Activated T-cell treated with anti-CD3 and anti-CD28 coated beads for 4 hours (primary cell): Measurements from ENCODE around the gene RDH14.

ENCODE experiments used
- DNase-seq: peaks from one replicate; pipeline ENCODE4 v3.0.0-alpha.2; 2020

RDH14 gene

DNA sequence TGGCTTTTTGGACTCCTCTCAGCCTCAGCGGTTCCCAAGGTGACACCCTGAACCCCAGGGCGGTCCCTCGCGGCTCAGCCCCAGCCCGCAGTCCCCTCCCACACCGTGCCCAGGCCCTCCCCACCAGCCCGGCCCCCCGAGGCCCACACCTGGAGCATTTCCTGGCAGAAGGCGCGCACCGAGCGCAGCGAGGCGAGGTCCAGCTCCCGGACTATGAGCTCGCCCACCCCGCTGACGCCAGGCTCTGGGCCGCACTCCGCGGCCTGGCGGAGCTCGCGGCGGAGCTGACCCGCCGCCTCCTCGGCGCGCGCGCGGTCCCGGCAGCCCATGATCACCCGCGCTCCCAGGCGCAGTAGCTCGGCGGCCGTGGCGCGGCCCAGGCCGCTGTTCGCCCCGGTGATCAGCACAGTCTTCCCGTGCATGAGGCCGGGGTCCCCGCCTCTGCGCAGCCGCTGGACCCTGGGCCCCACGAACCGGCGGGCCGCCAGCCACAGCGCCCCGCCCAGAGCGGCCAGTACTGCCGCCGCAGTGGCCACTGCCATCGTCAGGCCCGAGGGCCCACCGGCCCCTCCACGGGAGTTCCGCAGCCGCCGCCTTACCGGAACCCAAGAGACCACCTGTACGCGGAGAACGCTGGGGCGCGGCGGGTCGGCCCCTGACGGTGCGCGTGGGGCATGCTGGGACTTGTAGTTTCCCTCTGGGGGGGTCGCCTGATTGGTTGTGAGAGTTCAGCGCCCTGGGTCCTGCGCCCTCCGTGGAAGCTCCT, at the start of gene RDH14:
Gene RDH14, minus strand, starts transcription at position 623 of the 766 bp plus-strand sequence. Its CDS starts 81 bp downstream, at position 542.
- peak; percentile 89 for DNase-seq

DNA sequence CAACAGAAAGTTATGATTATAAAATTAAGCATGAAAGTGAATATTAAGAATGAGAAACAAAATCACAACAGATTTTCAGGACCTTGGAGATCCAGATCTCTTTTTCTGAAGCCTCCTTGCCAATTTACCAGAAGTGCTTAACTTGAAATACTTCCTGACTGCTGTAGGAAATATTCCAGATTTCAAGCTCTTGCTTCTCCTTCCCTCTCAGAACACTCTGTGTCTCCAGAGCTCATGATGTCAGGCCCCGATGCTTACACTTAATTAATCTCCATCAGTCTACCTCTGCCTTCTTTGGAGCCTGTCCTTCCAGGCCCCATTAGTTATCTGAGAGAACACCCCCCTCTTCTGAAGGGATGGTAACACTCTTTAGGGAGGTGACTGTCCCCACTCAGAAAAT, 49.6 kb upstream of the RDH14 start:
- no peak for DNase-seq

DNA sequence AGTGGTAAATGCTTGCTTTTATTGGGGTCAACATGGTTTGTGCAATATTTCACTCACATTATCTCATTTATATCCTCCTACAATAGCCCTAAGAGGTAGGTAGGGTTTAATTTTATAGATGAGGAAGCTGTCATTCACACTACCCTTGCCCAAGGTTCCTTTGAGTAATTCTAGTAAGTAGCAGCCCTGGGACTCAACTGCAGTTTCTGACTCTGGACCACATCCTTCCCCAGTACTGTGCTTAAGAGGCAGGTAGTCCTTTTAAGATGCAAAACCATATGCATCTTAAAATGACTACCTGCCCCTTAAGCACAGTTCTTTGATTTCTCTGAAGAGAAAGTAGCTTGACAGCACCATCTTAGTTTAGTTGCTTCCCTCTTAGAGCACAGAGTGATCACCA, 44.7 kb upstream of the RDH14 start:
- no peak for DNase-seq

DNA sequence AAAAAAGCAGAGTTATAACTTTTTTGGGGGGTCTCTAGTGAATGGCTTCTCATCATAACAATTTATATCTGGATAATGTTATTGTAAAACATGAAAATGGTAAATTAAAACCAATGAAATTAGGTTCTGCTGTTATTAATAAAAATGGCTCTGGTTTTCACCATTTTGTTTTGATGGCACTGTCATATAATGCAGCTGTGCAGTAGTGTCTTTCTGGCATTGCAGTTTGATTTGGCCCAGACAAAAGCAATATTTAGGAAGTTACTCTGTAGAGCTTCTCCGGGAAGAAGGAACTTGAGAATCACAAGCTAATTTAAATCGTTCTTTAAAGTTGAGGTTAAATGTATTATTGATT, 44.1 kb upstream of the RDH14 start:
- DNase-seq, result no peak

DNA sequence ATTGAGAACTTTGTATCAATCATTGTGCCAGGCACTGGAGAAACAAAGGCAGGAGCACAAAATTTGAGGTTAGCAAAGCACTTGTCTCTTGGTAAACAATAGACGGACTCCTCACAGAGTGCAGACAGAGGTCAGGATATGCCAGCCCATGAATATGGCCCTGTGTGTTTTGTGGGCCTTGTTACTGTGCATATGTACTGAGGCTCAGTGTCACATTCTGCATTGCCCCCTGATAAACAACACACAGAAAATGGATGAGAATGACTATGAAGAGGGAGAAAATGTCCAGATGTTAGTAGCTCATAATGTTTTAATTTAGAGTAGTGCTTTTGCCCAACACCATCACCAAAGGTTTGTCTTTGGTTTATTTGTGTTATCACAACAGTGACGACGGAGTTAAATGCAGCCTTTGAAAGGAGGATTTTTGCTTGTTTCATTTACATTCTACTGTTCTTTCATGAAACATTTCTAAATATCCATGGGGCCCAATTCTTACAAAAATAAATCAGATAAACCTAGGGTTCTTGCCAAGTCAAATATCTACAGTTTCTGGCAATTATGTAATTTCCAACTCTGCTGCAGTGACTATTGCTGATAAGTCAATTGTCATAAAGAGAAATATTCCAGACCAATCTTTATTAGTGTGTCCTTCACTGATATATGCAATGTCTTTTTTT, 43.5 kb upstream of the RDH14 start:
- no peak for DNase-seq

DNA sequence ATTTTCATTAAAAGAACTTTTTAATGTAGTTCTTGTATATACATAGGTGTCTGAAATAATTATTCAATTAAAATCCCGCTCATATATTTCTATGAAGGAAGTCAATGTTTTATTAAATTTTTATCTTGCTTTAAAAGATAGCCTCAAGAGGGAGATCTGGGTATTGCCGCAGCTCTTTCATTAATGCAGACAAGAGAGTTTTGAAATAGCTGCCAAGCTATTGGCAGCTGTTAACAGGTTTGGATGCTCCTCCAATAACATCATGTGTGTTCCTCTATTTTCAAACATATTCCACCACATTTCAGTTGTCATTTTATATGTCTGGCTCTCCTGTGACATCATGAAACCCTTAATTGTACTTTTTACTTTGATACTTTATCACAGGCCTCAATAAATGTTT, 41.8 kb upstream of the RDH14 start:
- DNase-seq, result no peak

GRCh38 chr2:18600255-18600613, 39.8 kb upstream of the RDH14 start:
- DNase-seq, result no peak

DNA sequence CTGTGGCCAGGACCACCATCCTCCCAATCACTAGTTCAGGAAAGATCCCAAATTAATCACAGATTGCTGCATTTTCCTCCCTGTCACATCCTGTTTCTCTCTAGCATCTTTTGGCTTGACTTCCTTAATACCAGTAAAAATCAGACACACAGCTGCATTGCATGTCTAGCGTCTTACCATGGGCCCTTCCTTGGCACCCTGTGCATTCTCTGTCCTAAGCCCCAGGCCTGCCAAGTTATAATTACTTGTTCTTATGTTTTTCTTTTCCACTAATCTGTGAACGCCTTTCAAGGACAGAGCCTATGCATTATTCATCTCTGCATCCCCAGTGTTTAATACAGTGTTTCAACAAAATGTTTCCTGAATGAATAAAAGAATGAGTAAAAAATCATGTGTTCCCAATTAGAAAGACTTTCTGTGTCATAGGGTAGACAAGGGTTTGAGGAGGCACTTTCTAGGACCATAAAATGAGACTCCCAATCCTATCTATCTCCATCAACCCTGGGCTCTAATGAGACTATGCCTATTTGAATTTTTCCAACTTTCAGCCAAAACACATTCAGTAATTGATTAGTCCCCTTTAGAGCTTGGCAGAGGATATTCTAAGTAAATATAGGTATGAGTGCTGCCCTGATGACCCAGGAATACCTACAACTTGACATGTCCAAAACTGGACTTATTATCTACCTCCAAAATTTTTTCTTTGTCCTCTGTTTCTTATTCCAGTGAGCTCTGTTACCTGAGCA, 39.2 kb upstream of the RDH14 start:
- DNase-seq, result no peak

DNA sequence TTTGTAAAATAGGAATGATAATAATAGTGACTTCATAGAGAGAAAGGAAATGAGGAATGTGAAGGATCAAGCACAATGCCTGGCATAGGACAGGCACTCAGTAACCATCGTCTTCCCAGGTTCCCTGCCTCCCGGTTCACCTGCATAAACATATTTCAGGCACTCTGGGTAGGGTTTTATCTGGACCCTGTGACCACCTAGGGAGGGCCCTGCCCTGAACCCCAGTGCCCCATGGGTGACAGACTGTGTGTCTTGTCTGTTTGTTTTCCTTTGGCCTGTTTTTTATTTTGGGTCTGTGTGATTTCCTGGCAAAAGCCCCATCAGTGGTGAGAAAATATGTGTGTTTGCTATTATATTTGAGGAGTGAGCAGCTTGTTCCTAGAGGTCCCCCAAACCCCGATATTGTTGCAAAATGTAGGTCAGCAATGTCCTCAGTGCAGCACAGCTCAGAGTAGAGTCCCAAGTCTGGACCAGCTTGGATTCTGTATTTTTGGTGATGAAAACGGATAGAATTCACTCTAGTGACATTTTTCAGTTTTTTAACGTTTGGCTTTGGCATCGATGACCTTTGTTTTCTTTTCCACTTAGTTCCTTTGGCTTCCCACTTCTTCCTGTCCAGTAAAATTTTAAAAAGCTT, 38.5 kb upstream of the RDH14 start:
- DNase-seq, result no peak

- DNase-seq, result no peak
These were observed 37.2 kb upstream of the RDH14 start for GRCh38 chr2:18597618-18598017.

GRCh38 chr2:18596993-18597392, 36.5 kb upstream of the RDH14 start:
- no peak for DNase-seq

- no peak for DNase-seq
These were observed 33.0 kb upstream of the RDH14 start for GRCh38 chr2:18593496-18593895.

- DNase-seq, result no peak
These were observed 31.9 kb upstream of the RDH14 start for GRCh38 chr2:18592372-18592771.

- DNase-seq, result no peak
These were observed 28.9 kb upstream of the RDH14 start, which contains the start of gene NT5C1B for GRCh38 chr2:18589354-18589753. Gene NT5C1B, minus strand, starts transcription at chr2:18589569. Its CDS starts 101 bp downstream, at chr2:18589468.

DNA sequence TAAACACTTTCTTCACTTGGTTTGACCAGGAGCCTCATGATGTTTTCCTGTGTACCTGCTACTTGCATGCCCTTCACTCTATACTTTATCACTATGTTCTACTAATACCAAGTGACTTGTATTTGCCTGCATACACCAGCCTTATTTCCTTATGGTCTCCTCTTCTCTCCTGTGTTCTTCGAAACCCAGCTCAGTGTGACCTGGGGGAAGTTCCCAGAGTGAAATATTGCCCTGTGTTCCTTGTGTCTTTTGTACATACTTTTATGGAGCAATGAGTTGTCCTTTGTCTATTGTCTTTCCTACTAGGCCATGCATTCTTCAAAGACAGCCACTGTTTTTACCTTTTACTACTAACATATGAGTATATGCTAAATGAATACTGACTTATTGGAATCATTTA, 28.3 kb upstream of the RDH14 start:
- no peak for DNase-seq

DNA sequence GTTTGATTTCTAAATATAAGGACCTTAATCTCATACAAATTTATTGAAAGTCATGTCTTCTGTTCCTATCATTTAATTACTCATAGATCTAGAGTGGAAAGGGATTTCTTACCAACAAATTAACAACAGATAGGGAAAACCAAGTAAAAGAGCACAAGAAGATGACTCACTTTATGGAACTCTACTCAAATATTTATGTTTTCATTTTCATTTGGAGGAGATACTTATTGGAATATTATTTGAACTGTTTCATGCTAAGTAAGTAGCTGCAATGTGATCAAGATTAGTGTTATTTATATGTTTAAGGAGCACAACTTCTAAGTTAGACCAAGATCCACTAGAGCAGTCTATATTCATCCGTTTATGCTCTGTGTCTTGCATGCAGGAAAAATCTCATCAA, 27.6 kb upstream of the RDH14 start:
- no peak for DNase-seq

GRCh38 chr2:18585526-18585925, 25.1 kb upstream of the RDH14 start:
- no peak for DNase-seq

- no peak for DNase-seq
These were observed 24.1 kb upstream of the RDH14 start for GRCh38 chr2:18584608-18584954.

DNA sequence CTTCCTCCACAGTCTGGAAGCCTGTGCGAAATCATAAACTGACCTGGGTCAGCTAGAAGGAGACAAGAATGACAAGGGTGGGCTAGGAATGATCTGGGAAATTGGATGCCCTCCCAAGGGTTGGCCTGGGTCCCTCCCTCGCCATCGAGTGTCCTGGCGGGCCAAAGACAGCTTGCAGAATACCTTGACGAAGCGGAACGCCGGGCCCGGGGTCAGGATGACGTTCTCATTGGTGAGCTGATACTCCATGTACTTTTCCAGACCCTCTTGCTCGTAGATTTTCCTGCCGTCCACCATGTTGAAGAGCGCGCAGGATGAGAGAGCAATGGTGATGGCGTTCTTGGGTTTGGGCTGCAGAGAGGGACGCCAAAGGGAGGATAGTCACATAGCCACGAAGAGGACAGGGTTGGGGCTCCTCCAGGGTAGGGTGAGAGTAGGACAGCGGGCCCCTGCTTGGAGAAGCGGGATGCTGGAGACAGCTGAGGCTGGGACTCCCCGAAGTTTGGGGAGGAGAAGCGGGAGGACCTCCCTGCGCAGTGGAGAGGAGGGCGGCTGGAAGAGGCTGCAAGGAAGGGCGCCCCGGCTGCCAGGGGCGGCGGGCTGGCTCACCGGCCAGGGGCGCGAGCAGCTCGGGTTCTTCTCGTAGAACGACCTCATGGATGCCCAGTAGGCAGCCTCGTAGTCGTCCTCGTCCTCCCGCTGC, 23.6 kb upstream of the RDH14 start:
- no peak for DNase-seq

DNA sequence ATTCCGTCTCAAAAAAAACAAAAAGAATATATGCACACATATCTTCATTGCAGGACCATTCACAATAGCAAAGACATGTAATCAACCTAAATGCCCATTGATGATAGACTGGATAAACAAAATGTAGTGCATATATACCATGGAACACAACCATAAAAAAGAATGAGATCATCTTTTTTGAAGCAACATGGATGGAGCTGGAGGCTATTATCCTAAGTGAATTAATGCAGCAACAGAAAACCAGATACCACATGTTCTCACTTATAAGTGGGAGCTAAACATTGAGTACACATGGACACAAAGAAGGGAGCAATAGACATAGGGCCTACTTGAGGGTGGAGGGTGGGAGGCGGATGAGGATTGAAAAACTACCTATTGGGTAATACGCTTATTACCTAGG, 20.2 kb upstream of the RDH14 start:
- DNase-seq, result no peak

DNA sequence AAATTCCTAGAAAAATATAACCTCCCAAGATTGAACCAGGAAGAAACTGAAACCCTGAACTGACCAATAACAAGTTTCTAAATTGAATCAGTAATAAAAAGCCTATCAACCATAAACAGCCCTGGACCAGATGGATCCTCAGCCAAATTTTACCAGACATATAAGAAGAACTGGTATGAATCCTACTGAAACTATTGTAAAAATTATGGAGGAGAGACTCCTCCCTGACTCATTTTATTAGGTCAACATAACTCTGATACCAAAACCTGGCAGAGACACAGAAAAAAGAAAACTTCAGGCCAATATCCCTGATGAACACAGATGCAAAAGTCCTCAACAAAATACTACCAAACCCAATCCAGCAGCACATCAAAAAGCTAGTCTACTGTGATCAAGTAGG, 17.6 kb upstream of the RDH14 start:
- no peak for DNase-seq

DNA sequence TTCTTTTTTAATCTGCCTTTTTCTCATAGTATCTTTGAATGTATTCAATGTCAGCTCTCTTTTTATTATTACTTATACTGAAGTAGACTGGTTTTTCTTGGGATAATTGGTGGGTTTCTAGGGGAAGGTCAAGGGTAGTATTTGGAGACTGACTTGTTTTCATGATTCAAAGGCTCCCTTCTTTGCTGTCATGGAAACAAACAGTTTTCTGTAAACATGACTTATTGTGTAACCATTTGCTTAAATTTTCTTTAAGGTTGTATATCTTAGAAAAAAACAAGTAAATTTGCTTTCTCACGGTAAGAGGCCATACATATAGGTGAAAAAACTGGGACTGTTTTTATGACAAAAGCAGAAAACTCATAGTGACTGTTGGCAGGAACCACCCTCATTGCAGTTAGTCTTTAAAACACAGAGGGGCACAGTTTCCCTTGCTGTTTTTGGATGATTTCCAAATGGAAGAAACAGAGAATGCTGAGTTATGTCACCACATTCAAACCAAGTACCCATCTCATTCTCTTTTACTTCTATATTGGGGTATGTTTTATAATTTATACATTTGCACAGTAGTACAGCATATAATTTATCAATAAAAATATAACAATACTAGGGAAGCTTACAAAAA, 5.8 kb upstream of the RDH14 start:
- DNase-seq, result no peak

- no peak for DNase-seq
These were observed 288 bp upstream of the RDH14 start for GRCh38 chr2:18560797-18561085.
